ENCODE results near the gene INTS14.
"Not testable (repeated sequence)": the region's sequence is repeated elsewhere in the genome, so short reads cannot be mapped to it uniquely, and the experiment has no call there.

The INTS14 gene

GRCh38 chr15:65578904-65579728 is 31.8 kb downstream of the INTS14 start:
- DNase-seq (ENCODE audit: low spot score): no peak

- no peak for DNase-seq (ENCODE audit: low spot score)
Measured at GRCh38 chr15:65577129-65577996, 33.6 kb downstream of the INTS14 start.

- no peak for DNase-seq (ENCODE audit: low spot score)
Measured at GRCh38 chr15:65576664-65577063, 34.3 kb downstream of the INTS14 start.

- no peak for DNase-seq (ENCODE audit: low spot score)
Measured at GRCh38 chr15:65571971-65572370, 39.0 kb downstream of the INTS14 start.

GRCh38 chr15:65569728-65570127 is 41.2 kb downstream of the INTS14 start:
- no peak for DNase-seq (ENCODE audit: low spot score)

GRCh38 chr15:65561934-65562333 is 49.0 kb downstream of the INTS14 start:
- no peak for DNase-seq (ENCODE audit: low spot score)

- no peak for DNase-seq (ENCODE audit: low spot score)
Measured at GRCh38 chr15:65559941-65560340, 51.0 kb downstream of the INTS14 start.

GRCh38 chr15:65558997-65559760 is 51.8 kb downstream of the INTS14 start:
- DNase-seq (ENCODE audit: low spot score): no peak

- DNase-seq (ENCODE audit: low spot score): no peak
Measured at GRCh38 chr15:65558336-65558735, 52.6 kb downstream of the INTS14 start.

- DNase-seq (ENCODE audit: low spot score): no peak
Measured at GRCh38 chr15:65556622-65557021, 54.3 kb downstream of the INTS14 start.

GRCh38 chr15:65553691-65554090 is 57.2 kb downstream of the INTS14 start:
- no peak for DNase-seq (ENCODE audit: low spot score)

- not testable (repeated sequence) for DNase-seq (ENCODE audit: low spot score)
Measured at GRCh38 chr15:65552851-65553250, 58.1 kb downstream of the INTS14 start.

GRCh38 chr15:65551183-65551582 is 59.7 kb downstream of the INTS14 start:
- no peak for DNase-seq (ENCODE audit: low spot score)

- no peak for DNase-seq (ENCODE audit: low spot score)
Measured at GRCh38 chr15:65550681-65551098, 60.2 kb downstream of the INTS14 start.

- not testable (repeated sequence) for DNase-seq (ENCODE audit: low spot score)
Measured at GRCh38 chr15:65549288-65549687, 61.6 kb downstream of the INTS14 start.

GRCh38 chr15:65547841-65548240 is 63.1 kb downstream of the INTS14 start:
- no peak for DNase-seq (ENCODE audit: low spot score)

GRCh38 chr15:65541231-65541820 is 69.6 kb downstream of the INTS14 start:
- DNase-seq (ENCODE audit: low spot score): no peak

GRCh38 chr15:65540314-65540713 is 70.6 kb downstream of the INTS14 start:
- DNase-seq (ENCODE audit: low spot score): no peak

GRCh38 chr15:65535192-65535591 is 75.7 kb downstream of the INTS14 start:
- no peak for DNase-seq (ENCODE audit: low spot score)

GRCh38 chr15:65533057-65533756 is 77.7 kb downstream of the INTS14 start:
- peak; percentile 23 for DNase-seq (ENCODE audit: low spot score)

- DNase-seq (ENCODE audit: low spot score): no peak
Measured at GRCh38 chr15:65532738-65533051, 78.2 kb downstream of the INTS14 start.
